ENCODE data around the gene NPW.

The NPW gene

GRCh38 chr16:2047330-2048115, 27.9 kb downstream of the NPW start, which contains the start of the genes NTHL1 and TSC2:
Gene NTHL1, minus strand, starts transcription at chr16:2047834. Its CDS starts 11 bp downstream, at chr16:2047823.
Gene TSC2, plus strand, starts transcription at chr16:2047985. Its CDS starts 631 bp downstream, at chr16:2048616.
- in situ Hi-C loops (cut with MboI; ENCODE audit: low sequenced_read_pairs) = no loop called here

GRCh38 chr16:2048116-2048543, 28.5 kb downstream of the NPW start:
- in situ Hi-C loops (cut with MboI; ENCODE audit: low sequenced_read_pairs) = no loop called here

- in situ Hi-C loops (cut with MboI; ENCODE audit: low sequenced_read_pairs) = no loop called here
Measured at GRCh38 chr16:2053211-2053610, 33.6 kb downstream of the NPW start.

DNA sequence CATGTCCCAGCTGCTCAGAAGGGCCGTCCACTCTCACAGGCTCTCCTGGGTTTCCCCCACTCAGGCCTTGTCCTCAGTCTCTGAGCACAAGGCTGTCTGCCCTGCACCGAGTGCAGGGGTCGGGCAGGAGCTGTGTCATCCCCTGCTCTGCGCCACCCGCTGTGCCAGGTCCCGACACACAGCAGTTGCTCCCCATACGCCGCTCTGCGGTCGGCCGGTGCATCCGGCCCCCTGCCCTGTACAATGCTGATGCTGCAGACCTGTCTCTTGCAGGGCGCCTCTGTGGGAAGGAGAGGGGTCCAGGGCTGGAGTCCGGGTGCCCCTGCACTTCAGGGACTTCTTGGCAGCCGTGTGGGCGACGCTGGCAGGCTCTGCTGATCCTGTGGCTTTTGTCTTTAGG, 34.3 kb downstream of the NPW start:
- in situ Hi-C loops (cut with MboI; ENCODE audit: low sequenced_read_pairs) = no loop called here

GRCh38 chr16:2054543-2055245, 35.1 kb downstream of the NPW start:
- in situ Hi-C loops (cut with MboI; ENCODE audit: low sequenced_read_pairs) = no loop called here

DNA sequence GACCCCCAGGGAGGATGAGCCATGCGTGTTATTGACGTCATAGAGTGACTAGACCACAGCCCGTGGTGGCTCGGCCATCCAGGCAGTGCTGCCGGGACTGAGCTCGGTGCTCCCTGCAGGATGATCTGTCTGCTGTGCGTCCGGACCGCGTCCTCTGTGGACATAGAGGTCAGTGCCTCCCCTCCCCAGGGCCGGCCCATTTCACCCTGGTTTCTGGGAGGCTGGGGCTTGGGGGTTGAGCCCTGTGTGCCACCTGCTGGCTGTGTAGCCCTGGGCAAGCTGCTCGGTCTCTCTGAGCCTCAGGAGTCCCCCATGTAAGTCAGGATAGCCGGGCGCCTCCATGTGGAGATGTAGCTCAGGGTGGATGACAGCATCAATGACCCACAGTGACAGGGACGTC, 36.5 kb downstream of the NPW start:
- in situ Hi-C loops (cut with MboI; ENCODE audit: low sequenced_read_pairs) = no loop called here

DNA sequence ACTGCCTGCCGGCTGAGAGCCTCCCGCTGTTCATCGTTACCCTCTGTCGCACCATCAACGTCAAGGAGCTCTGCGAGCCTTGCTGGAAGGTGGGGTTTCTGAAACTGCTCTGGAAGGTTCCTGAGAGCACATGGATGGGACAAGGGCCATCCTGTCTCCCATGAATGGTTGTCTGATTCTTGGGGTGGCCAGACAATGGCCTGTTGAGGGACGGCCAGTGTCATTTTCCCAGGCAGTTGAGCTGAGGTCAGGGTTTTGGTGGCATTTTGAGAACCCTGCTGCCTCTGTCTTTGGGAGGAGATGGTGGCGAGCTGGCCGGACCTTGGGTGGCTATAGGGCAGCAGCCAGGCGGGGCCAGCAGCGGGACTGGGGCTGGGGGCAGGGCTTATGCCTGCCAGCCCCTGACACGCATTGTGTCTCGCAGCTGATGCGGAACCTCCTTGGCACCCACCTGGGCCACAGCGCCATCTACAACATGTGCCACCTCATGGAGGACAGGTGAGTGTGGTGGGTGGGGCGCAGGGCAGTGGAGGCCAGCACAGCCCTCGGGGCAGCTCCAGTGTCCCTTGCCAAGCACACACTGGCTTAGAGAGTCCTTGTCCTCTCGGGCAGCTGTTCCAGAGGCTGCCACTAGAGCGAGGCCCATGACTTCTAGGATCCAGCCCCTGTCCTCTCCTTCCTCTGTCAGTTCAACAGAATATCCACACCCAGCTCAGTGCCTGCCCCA, 37.3 kb downstream of the NPW start:
- in situ Hi-C loops (cut with MboI; ENCODE audit: low sequenced_read_pairs) = no loop called here

GRCh38 chr16:2057438-2057837, 37.9 kb downstream of the NPW start:
- in situ Hi-C loops (cut with MboI; ENCODE audit: low sequenced_read_pairs) = no loop called here

GRCh38 chr16:2058420-2058819, 38.8 kb downstream of the NPW start:
- in situ Hi-C loops (cut with MboI; ENCODE audit: low sequenced_read_pairs) = no loop called here

GRCh38 chr16:2058872-2059271, 39.3 kb downstream of the NPW start:
- in situ Hi-C loops (cut with MboI; ENCODE audit: low sequenced_read_pairs) = no loop called here

- in situ Hi-C loops (cut with MboI; ENCODE audit: low sequenced_read_pairs) = no loop called here
Measured at GRCh38 chr16:2060346-2060745, 40.8 kb downstream of the NPW start.

DNA sequence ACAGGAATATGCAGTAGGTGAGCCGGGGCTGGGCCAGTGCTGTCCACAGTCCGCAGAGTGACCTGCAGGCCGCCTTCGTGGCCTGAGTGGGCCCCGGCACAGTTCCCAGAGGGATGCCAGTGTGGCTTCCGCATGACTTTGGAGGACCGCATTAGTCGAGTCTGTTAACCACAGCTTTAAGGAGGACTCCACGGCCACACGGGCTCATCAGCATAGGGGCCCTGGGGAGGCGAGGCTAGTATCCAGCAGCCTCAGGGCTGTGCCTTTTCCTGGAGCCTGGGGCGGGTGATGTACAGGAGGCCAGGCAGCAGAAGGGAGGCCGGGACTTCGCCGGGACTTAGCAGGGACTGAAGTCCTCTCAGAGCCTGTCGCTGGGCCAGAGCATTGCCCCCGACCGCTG, 41.4 kb downstream of the NPW start:
- in situ Hi-C loops (cut with MboI; ENCODE audit: low sequenced_read_pairs) = no loop called here

- in situ Hi-C loops (cut with MboI; ENCODE audit: low sequenced_read_pairs) = no loop called here
Measured at GRCh38 chr16:2061526-2061925, 41.9 kb downstream of the NPW start.

GRCh38 chr16:2062801-2063200, 43.2 kb downstream of the NPW start:
- in situ Hi-C loops (cut with MboI; ENCODE audit: low sequenced_read_pairs) = no loop called here

GRCh38 chr16:2063861-2064260, 44.3 kb downstream of the NPW start:
- in situ Hi-C loops (cut with MboI; ENCODE audit: low sequenced_read_pairs) = no loop called here

GRCh38 chr16:2064368-2064945, 44.9 kb downstream of the NPW start:
- in situ Hi-C loops (cut with MboI; ENCODE audit: low sequenced_read_pairs) = no loop called here

DNA sequence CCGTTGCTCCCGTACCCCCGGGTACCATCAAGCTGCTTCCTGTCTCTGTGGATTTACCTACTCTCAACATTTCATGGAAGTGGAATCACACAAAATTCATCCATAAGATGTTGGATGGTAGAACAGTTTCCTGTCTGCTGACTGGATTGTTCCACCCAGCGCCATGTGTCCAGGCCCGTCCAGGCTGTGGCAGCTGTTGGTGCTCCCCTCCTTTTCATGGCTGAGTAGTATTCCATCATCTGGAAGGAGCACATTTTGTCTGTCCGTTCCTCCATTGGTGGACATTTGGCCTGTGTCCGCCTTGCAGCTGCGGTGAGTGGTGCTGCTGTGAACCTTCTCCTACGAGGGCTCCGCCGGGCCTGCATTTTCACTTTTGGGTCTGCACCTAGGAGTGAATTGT, 46.6 kb downstream of the NPW start:
- in situ Hi-C loops (cut with MboI; ENCODE audit: low sequenced_read_pairs) = no loop called here

Measured in hTERT RPE-1 (cell line).